ENCODE data around the gene TFE3.

TFE3 gene

GRCh38 chrX:49060914-49061313 lies 17.8 kb upstream of the TFE3 start:
- no peak for DNase-seq (ENCODE audit: low read depth in 2 of 2)

GRCh38 chrX:49059681-49060085 lies 16.5 kb upstream of the TFE3 start:
- DNase-seq (ENCODE audit: low read depth in 2 of 2) = no peak

- no peak for DNase-seq (ENCODE audit: low read depth in 2 of 2)
Observed at GRCh38 chrX:49059201-49059600, 16.0 kb upstream of the TFE3 start.

GRCh38 chrX:49058794-49059193 lies 15.6 kb upstream of the TFE3 start, which contains the start of gene CCDC120:
CCDC120 (plus strand) TSS chrX:49058999; CDS start chrX:49062042, 3,043 bp downstream.
- DNase-seq (ENCODE audit: low read depth in 2 of 2) = no peak

- no peak for DNase-seq (ENCODE audit: low read depth in 2 of 2)
Observed at GRCh38 chrX:49054073-49054762, 11.1 kb upstream of the TFE3 start.

GRCh38 chrX:49053223-49054072 lies 10.3 kb upstream of the TFE3 start:
- peak; percentile 44 to 51 for DNase-seq (ENCODE audit: low read depth in 2 of 2)

- DNase-seq (ENCODE audit: low read depth in 2 of 2) = no peak
Observed at GRCh38 chrX:49043987-49044281, 777 bp upstream of the TFE3 start.

GRCh38 chrX:49042581-49043219 lies 457 bp downstream of the TFE3 start:
- DNase-seq (ENCODE audit: low read depth in 2 of 2) = no peak

- DNase-seq (ENCODE audit: low read depth in 2 of 2) = no peak
Observed at GRCh38 chrX:49041744-49042580, 1.2 kb downstream of the TFE3 start.

- DNase-seq (ENCODE audit: low read depth in 2 of 2) = no peak
Observed at GRCh38 chrX:49040376-49040955, 2.7 kb downstream of the TFE3 start.

- peak; percentile 17 to 29 for DNase-seq (ENCODE audit: low read depth in 2 of 2)
Observed at GRCh38 chrX:49039598-49040375, 3.4 kb downstream of the TFE3 start.

GRCh38 chrX:49037883-49038475 lies 5.2 kb downstream of the TFE3 start:
- no peak for DNase-seq (ENCODE audit: low read depth in 2 of 2)

- DNase-seq (ENCODE audit: low read depth in 2 of 2) = no peak
Observed at GRCh38 chrX:49030283-49030682, 12.9 kb downstream of the TFE3 start.

GRCh38 chrX:49029876-49030275 lies 13.3 kb downstream of the TFE3 start:
- no peak for DNase-seq (ENCODE audit: low read depth in 2 of 2)

GRCh38 chrX:49019599-49020249 lies 23.4 kb downstream of the TFE3 start:
- DNase-seq (ENCODE audit: low read depth in 2 of 2) = no peak

GRCh38 chrX:49019050-49019449 lies 24.1 kb downstream of the TFE3 start:
- DNase-seq (ENCODE audit: low read depth in 2 of 2) = no peak

GRCh38 chrX:49003696-49004095 lies 39.5 kb downstream of the TFE3 start:
- DNase-seq (ENCODE audit: low read depth in 2 of 2) = no peak

- DNase-seq (ENCODE audit: low read depth in 2 of 2) = peak; percentile 55
Observed at GRCh38 chrX:49002091-49002935, 40.8 kb downstream of the TFE3 start, which contains the start of gene GRIPAP1. GRIPAP1 (minus strand) TSS chrX:49002264; CDS start chrX:49002229, 35 bp downstream.

Measured in stimulated activated CD4-positive, alpha-beta T cell treated with anti-CD3 and anti-CD28 coated beads, Interleukin-15, amount 100 ng/mL, for 48 hours (primary cell).